SK-N-SH treated with all-trans-retinoic acid at 6 μM for 48 hours (cell line): Measurements from ENCODE around the gene CD300A.

Experiments
- ATAC-seq: fragments of 200-7000 bp; cut with Tn5 transposase; 3 replicates; pipeline ENCODE4 v1.9.1; 2020; ENCODE audit warnings: mild to moderate bottlenecking, moderate library complexity
- BACH2 ChIP-seq: fragments of 250-450 bp; sonication (Bioruptor Pico); IDR thresholded peaks from 2 replicates; pipeline ENCODE4 v1.9.0; 2021; ENCODE audit warnings: mild to moderate bottlenecking, borderline replicate concordance
- CREB5 ChIP-seq: fragments of 250-450 bp; sonication (Bioruptor Pico); IDR thresholded peaks from 2 replicates; pipeline ENCODE4 v1.5.1; 2020; ENCODE audit warnings: low read depth, mild to moderate bottlenecking, moderate library complexity
- CSDC2 ChIP-seq: fragments of 250-450 bp; sonication (Bioruptor Pico); IDR thresholded peaks from 2 replicates; pipeline ENCODE4 v1.5.0; 2020; ENCODE audit warnings: mild to moderate bottlenecking, moderate library complexity
- CSRNP3 ChIP-seq: fragments of 250-450 bp; sonication (Bioruptor Pico); IDR thresholded peaks from 2 replicates; pipeline ENCODE4 v1.5.1; 2021; ENCODE audit warnings: mild to moderate bottlenecking, moderate library complexity
- ESRRG ChIP-seq: fragments of 250-450 bp; sonication (Bioruptor Pico); IDR thresholded peaks from 2 replicates; pipeline ENCODE4 v1.6.1; 2021; ENCODE audit warnings: mild to moderate bottlenecking
- GLIS3 ChIP-seq: fragments of 250-450 bp; sonication (Bioruptor Pico); IDR thresholded peaks from 2 replicates; pipeline ENCODE4 v1.5.0; 2020; ENCODE audit warnings: mild to moderate bottlenecking, moderate library complexity
- ISL1 ChIP-seq: fragments of 250-450 bp; sonication (Bioruptor Pico); IDR thresholded peaks from 2 replicates; pipeline ENCODE4 v2.1.2; 2022; ENCODE audit warnings: mild to moderate bottlenecking, moderate library complexity
- OSR1 ChIP-seq: fragments of 250-450 bp; sonication (Bioruptor Pico); IDR thresholded peaks from 2 replicates; pipeline ENCODE4 v1.8.0; 2022; ENCODE audit warnings: moderate library complexity, mild to moderate bottlenecking, inconsistent platforms
- PATZ1 ChIP-seq: fragments of 250-450 bp; sonication (Bioruptor Pico); IDR thresholded peaks from 2 replicates; pipeline ENCODE4 v1.8.0; 2020; ENCODE audit warnings: mild to moderate bottlenecking, moderate library complexity, borderline replicate concordance
- PPARA ChIP-seq: fragments of 250-450 bp; sonication (Bioruptor Pico); IDR thresholded peaks from 2 replicates; pipeline ENCODE4 v1.5.0; 2020; ENCODE audit warnings: mild to moderate bottlenecking, borderline replicate concordance
- RARB ChIP-seq: fragments of 250-450 bp; sonication (Bioruptor Pico); IDR thresholded peaks from 2 replicates; pipeline ENCODE4 v1.8.0; 2021; ENCODE audit warnings: mild to moderate bottlenecking, moderate library complexity
- SNAI2 ChIP-seq: fragments of 250-450 bp; sonication (Bioruptor Pico); IDR thresholded peaks from 2 replicates; pipeline ENCODE4 v1.5.0; 2020; ENCODE audit warnings: mild to moderate bottlenecking, moderate library complexity
- TCF4 ChIP-seq: fragments of 250-450 bp; sonication (Bioruptor Pico); IDR thresholded peaks from 2 replicates; pipeline ENCODE4 v1.8.0; 2021; ENCODE audit warnings: mild to moderate bottlenecking, moderate library complexity, borderline replicate concordance
- TOX ChIP-seq: fragments of 250-450 bp; sonication (Bioruptor Pico); IDR thresholded peaks from 2 replicates; pipeline ENCODE4 v1.8.0; 2021; ENCODE audit warnings: mild to moderate bottlenecking, moderate library complexity, borderline replicate concordance
- ZC3H10 ChIP-seq: fragments of 250-450 bp; sonication (Bioruptor Pico); IDR thresholded peaks from 2 replicates; pipeline ENCODE4 v1.5.1; 2021; ENCODE audit warnings: mild to moderate bottlenecking, moderate library complexity
- ZFP3 ChIP-seq: fragments of 250-450 bp; sonication (Bioruptor Pico); IDR thresholded peaks from 2 replicates; pipeline ENCODE4 v1.5.0; 2020; ENCODE audit warnings: mild to moderate bottlenecking, moderate library complexity
- ZFP30 ChIP-seq: fragments of 450-650 bp; formaldehyde crosslinking; IDR thresholded peaks from 2 replicates; pipeline ENCODE4 v1.5.0; 2022; ENCODE audit warnings: mild to moderate bottlenecking, moderate library complexity
- ZNF565 ChIP-seq: fragments of 450-650 bp; formaldehyde crosslinking; conservative IDR thresholded peaks from 2 replicates; pipeline ENCODE4 v1.5.0; 2020; ENCODE audit warnings: low read depth, mild to moderate bottlenecking, moderate library complexity
- ZNF70 ChIP-seq: fragments of 450-650 bp; formaldehyde crosslinking; IDR thresholded peaks from 2 replicates; pipeline ENCODE4 v1.5.0; 2020; ENCODE audit warnings: mild to moderate bottlenecking, moderate library complexity
- ZNF8 ChIP-seq: fragments of 450-650 bp; formaldehyde crosslinking; IDR thresholded peaks from 2 replicates; pipeline ENCODE4 v1.5.0; 2020; ENCODE audit warnings: mild to moderate bottlenecking, moderate library complexity
- TF ChIP-seq, protein P1 (sequence below): fragments of 250-450 bp; sonication (Bioruptor Pico); IDR thresholded peaks from 2 replicates; pipeline ENCODE4 v1.5.0; 2020; ENCODE audit warnings: mild to moderate bottlenecking, moderate library complexity
- TF ChIP-seq, protein P2 (sequence below): fragments of 250-450 bp; sonication (Bioruptor Pico); IDR thresholded peaks from 2 replicates; pipeline ENCODE4 v1.8.0; 2021; ENCODE audit warnings: low read depth, mild to moderate bottlenecking, moderate library complexity, borderline replicate concordance

Gene CD300A

DNA sequence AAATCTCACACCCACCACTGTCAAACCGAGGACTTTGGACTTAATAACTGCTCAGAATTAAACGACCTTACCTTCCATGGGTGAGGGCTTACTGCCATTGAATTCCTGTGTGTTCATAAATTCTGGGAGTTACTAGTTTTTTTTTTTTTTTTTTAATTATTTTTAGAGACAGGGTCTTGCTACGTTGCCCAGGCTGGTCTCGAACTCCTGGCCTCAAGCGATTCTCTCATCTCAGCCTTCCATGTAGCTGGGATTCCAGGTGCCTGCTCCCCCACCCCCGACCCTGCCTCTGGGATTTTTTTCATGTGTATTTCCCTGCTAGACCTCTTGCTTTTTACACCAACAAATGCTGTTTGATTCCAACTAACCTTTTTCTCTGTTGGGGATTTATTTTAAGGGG lies 14.9 kb upstream of the CD300A start:
- TF ChIP-seq CSRNP3 (CRISPR knock-in tag) (no peak), ESRRG (CRISPR knock-in tag) (no peak), ZNF565 (no peak), TCF4 (no peak), CSDC2 (CRISPR knock-in tag) (no peak), ZNF8 (CRISPR knock-in tag) (no peak), ZC3H10 (CRISPR knock-in tag) (no peak), ZFP30 (CRISPR knock-in tag) (no peak), PATZ1 (no peak), OSR1 (CRISPR knock-in tag) (no peak)
- TF ChIP-seq, protein P1, sequence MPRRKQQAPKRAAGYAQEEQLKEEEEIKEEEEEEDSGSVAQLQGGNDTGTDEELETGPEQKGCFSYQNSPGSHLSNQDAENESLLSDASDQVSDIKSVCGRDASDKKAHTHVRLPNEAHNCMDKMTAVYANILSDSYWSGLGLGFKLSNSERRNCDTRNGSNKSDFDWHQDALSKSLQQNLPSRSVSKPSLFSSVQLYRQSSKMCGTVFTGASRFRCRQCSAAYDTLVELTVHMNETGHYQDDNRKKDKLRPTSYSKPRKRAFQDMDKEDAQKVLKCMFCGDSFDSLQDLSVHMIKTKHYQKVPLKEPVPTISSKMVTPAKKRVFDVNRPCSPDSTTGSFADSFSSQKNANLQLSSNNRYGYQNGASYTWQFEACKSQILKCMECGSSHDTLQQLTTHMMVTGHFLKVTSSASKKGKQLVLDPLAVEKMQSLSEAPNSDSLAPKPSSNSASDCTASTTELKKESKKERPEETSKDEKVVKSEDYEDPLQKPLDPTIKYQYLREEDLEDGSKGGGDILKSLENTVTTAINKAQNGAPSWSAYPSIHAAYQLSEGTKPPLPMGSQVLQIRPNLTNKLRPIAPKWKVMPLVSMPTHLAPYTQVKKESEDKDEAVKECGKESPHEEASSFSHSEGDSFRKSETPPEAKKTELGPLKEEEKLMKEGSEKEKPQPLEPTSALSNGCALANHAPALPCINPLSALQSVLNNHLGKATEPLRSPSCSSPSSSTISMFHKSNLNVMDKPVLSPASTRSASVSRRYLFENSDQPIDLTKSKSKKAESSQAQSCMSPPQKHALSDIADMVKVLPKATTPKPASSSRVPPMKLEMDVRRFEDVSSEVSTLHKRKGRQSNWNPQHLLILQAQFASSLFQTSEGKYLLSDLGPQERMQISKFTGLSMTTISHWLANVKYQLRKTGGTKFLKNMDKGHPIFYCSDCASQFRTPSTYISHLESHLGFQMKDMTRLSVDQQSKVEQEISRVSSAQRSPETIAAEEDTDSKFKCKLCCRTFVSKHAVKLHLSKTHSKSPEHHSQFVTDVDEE (CRISPR knock-in tag): no peak
- TF ChIP-seq, protein P2, sequence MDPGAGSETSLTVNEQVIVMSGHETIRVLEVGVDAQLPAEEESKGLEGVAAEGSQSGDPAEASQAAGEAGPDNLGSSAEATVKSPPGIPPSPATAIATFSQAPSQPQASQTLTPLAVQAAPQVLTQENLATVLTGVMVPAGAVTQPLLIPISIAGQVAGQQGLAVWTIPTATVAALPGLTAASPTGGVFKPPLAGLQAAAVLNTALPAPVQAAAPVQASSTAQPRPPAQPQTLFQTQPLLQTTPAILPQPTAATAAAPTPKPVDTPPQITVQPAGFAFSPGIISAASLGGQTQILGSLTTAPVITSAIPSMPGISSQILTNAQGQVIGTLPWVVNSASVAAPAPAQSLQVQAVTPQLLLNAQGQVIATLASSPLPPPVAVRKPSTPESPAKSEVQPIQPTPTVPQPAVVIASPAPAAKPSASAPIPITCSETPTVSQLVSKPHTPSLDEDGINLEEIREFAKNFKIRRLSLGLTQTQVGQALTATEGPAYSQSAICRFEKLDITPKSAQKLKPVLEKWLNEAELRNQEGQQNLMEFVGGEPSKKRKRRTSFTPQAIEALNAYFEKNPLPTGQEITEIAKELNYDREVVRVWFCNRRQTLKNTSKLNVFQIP (CRISPR knock-in tag): no peak
- ATAC-seq: no peak

- no peak for ATAC-seq
- TF ChIP-seq PATZ1 (no peak), OSR1 (CRISPR knock-in tag) (no peak), ESRRG (CRISPR knock-in tag) (no peak), TOX (CRISPR knock-in tag) (no peak), SNAI2 (CRISPR knock-in tag) (no peak), CREB5 (no peak), ZNF70 (CRISPR knock-in tag) (no peak)
Observed at GRCh38 chr17:74452033-74452840, 14.2 kb upstream of the CD300A start.

DNA sequence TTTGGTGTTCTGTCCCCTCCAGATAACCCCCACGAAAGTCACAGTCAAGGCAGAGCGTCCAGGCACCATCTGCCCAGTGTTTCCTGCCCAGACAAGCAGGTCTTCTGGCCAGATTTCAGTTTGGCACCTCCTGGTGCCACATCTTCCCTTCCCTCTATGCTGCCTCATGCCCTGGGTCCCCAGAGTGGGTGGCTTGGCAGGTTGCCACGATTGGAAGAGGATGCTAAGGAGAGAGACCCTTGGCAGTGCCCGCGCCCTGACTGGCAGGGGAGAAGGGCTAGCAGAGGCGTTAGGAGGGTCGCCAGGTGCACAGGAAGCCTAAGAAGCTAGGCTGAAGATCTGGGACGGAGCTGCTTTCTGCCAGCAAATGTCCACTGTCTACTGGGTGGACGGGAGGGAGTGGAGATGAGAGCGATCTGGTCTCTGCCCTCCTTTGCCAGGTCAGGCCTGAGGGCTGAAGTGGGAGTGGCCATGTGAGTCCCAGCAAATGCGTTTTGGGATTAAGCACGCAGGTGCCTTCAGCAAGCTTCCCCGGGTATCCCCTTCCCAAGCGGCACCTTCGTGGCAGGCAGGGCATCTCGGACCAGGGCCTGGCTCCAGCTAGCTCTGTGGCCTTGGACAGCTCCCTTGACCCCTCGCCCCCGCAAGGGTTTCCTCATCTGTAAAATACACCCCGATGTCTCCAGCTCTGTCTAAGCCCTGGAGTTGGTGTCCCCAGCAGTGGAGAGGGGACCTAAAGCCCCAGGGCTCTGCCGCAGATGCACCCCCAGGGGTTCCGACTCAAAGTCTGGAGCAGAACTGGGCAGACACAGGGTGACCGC lies 13.4 kb upstream of the CD300A start:
- ATAC-seq: no peak
- TF ChIP-seq GLIS3 (no peak), ZNF565 (no peak), CSDC2 (CRISPR knock-in tag) (no peak), RARB (CRISPR knock-in tag) (no peak), TOX (CRISPR knock-in tag) (no peak), PPARA (CRISPR knock-in tag) (no peak), CREB5 (no peak), BACH2 (CRISPR knock-in tag) (no peak), ESRRG (CRISPR knock-in tag) (no peak), ZNF70 (CRISPR knock-in tag) (no peak), CSRNP3 (CRISPR knock-in tag) (no peak), ZFP3 (CRISPR knock-in tag) (no peak), ZNF8 (CRISPR knock-in tag) (no peak), ISL1 (CRISPR knock-in tag) (no peak)
